Bronchus fibroblast of lung (primary cell): ENCODE data around the gene LGR6. TPM values are rescaled to one million over a fixed set of nuclear protein-coding genes. Genes with fewer than 3 reads are reported as not detected.

Experiments
- total RNA-seq: library from RNA; depleted of rRNA; stranded (reverse); fragments of >200 nt; gene quantifications from 2 replicates; pipeline ENCODE4 v1.2.3, GENCODE V29; 2015

LGR6 gene
- total RNA-seq: under 0.01 TPM in 1 of 2 replicates, not detected in the other

GRCh38 chr1:202193614-202194327 lies at the start of gene LGR6:
TSS of gene LGR6 (plus strand) at chr1:202193799. CDS start at chr1:202193990, 191 bp downstream.

GRCh38 chr1:202144402-202145067 lies 49.1 kb upstream of the LGR6 start, which contains the start of gene ARL8A:
TSS of gene ARL8A (minus strand) at chr1:202144737. CDS start at chr1:202144572, 165 bp downstream.

GRCh38 chr1:202160377-202160940 lies 33.1 kb upstream of the LGR6 start, which contains the start of gene PTPN7:
TSS of gene PTPN7 (minus strand) at chr1:202160602. CDS start at chr1:202159402, 1,200 bp downstream.

GRCh38 chr1:202348509-202349205 lies 155.1 kb downstream of the LGR6 start, which contains the start of gene PPP1R12B:
TSS of gene PPP1R12B (plus strand) at chr1:202348699. CDS start at chr1:202348852, 153 bp downstream.

Other genes starting within 250 kb of the LGR6 start
- 2.2 and 2.4 TPM in 2 replicates for gene LMOD1, start 247.3 kb upstream of the LGR6 start, total RNA-seq
- gene TIMM17A, start 238.3 kb upstream of the LGR6 start, total RNA-seq: 48.5 and 51.6 TPM in 2 replicates
- gene RNPEP, start 211.2 kb upstream of the LGR6 start, total RNA-seq: 66.7 and 70.5 TPM in 2 replicates
- gene ELF3, start 183.2 kb upstream of the LGR6 start, total RNA-seq: under 0.01 and 0.17 TPM in 2 replicates
- gene GPR37L1, start 70.9 kb upstream of the LGR6 start, total RNA-seq: not detected in 2 replicates
- 17.7 and 25.2 TPM in 2 replicates for gene ARL8A, start 49.1 kb upstream of the LGR6 start, total RNA-seq
- gene PTPN7, start 33.2 kb upstream of the LGR6 start, total RNA-seq: not detected in 2 replicates
- gene UBE2T, start 148.1 kb downstream of the LGR6 start, total RNA-seq: 129 and 133 TPM in 2 replicates
- 1.0 and 1.5 TPM in 2 replicates for gene PPP1R12B, start 154.9 kb downstream of the LGR6 start, total RNA-seq